ENCODE measurements around the gene TRIP12. TPM values are rescaled to one million over a fixed set of nuclear protein-coding genes. Genes with fewer than 3 reads are reported as not detected.

TRIP12 gene
- total and polyA plus RNA-seq, 2 of the 8 experiments (the other 6 are each of a cell fraction or from before 2014, with no cell fraction given), result 23.1 to 174 TPM

GRCh38 chr2:229917793-229918192 is 4.0 kb downstream of the TRIP12 start:
- ChIA-PET CTCF (ENCODE audit: partially characterized antibody) (no interaction called here), POLR2A (ENCODE audit: partially characterized antibody) (interaction anchor here (1.2 kb wide), 1 partner anchor 28 kb away, joined by 4 read pairs; no protein-coding TSS in a partner anchor)
- Histone ChIP-seq H2AFZ (ENCODE audit: low read length) (no peak overlapping the region), H2AK5ac (ENCODE audit: low read depth, low read length) (no peak overlapping the region), H3K36me3 (ENCODE audit: control insufficient read depth in 2 of 4, insufficient read depth in 4 of 4, low read length in 3 of 4) (peaks cover 0 to 4% (median 0%) of the 10 kb centered on the region in 4 experiments; a peak in 1 of 8 replicates), H2BK5ac (ENCODE audit: low read depth, low read length) (no peak overlapping the region), H3K23ac (ENCODE audit: insufficient read length) (no peak overlapping the region), H3K4me1 (replicated peaks in 1 of 4; ENCODE audit: control insufficient read depth in 3 of 4, insufficient read depth in 4 of 4, low read length in 3 of 4) (peaks cover 0 to 6% (median 3%) of the 10 kb centered on the region in 4 experiments; a peak in 2 of 7 replicates), H4K91ac (replicated peaks; ENCODE audit: insufficient read length, low read length) (no peak overlapping the region), H3K56ac (replicated peaks; ENCODE audit: insufficient read length, low read depth, low read length) (no peak overlapping the region), H3K4me3 (ENCODE audit: extremely low read depth in 1 of 4, insufficient read depth in 2 of 4, low read depth in 3 of 4, low read length in 4 of 4) (no peak overlapping the region), H3K27ac (ENCODE audit: low read depth, low read length) (no peak overlapping the region), H3K14ac (ENCODE audit: insufficient read length) (no peak overlapping the region), H4K20me1 (replicated peaks in 1 of 2; ENCODE audit: control insufficient read depth in 1 of 2, insufficient read depth in 2 of 2, low read length in 2 of 2) (peaks cover 5 to 9% of the 10 kb centered on the region in 2 experiments), H3K18ac (ENCODE audit: extremely low read depth, low read length) (no peak overlapping the region), H4K5ac (ENCODE audit: insufficient read length, low read depth, low read length) (no peak overlapping the region), H3K79me2 (ENCODE audit: control insufficient read depth in 1 of 2, insufficient read depth in 2 of 2, low read length in 2 of 2) (peaks cover 23 to 80% of the 10 kb centered on the region in 2 experiments), H3K79me1 (ENCODE audit: low read depth, low read length) (no peaks in the 10 kb centered on the region; the same call in 1 of the 2 replicates), H4K8ac (ENCODE audit: extremely low read depth, insufficient read depth, low read length) (no peak overlapping the region), H3K4ac (replicated peaks; ENCODE audit: insufficient read length, low read depth, low read length) (no peak overlapping the region), H3K9me3 (ENCODE audit: insufficient read depth in 2 of 2, low read depth in 1 of 2, low read length in 1 of 2) (no peaks in the 10 kb centered on the region), H2BK15ac (ENCODE audit: low read length) (no peak overlapping the region), H2BK120ac (replicated peaks; ENCODE audit: low read depth, low read length) (no peak overlapping the region), H2BK12ac (ENCODE audit: low read depth, low read length) (no peak overlapping the region), H3K4me2 (ENCODE audit: insufficient read depth in 1 of 2, low read depth in 2 of 2, low read length in 2 of 2) (no peak overlapping the region), H2BK20ac (ENCODE audit: low read length) (no peak overlapping the region), H3K23me2 (ENCODE audit: low read depth, low read length) (peaks cover 8% of the 10 kb centered on the region; the same call in 1 of the 2 replicates), H3K9ac (replicated peaks in 1 of 4; ENCODE audit: extremely low read depth in 1 of 4, low read depth in 3 of 4, low read length in 3 of 4) (no peak overlapping the region), H3K27me3 (replicated peaks in 1 of 4; ENCODE audit: control insufficient read depth in 3 of 4, extremely low read depth in 1 of 4, insufficient read depth in 3 of 4, low read length in 3 of 4) (no peaks in the 10 kb centered on the region)
- no peak for FAIRE-seq
- no peak for DNase-seq (ENCODE audit: low read depth in 1 of 2, low spot score in 2 of 2)
- WGBS, 2 experiments (ENCODE audit: extremely low coverage in 1 of 2, insufficient coverage in 1 of 2, insufficient read length in 1 of 2, insufficient replicate concordance in 2 of 2, low coverage in 1 of 2, low lambda C conversion rate in 2 of 2, missing lambda C conversion rate in 1 of 2), result 100% methylated on average over 5 of the region's 5 CpGs; no CpG with 5 or more reads in 1 of the 2 experiments
- no peak for TF ChIP-seq TAF1 (IDR thresholded peaks at IDR 0.05; ENCODE audit: low read depth, low read length)
- TF ChIP-seq SAP30 (IDR thresholded peaks at IDR 0.05; ENCODE audit: insufficient read depth, insufficient replicate concordance, low read length), result no peak
